SK-N-MC (cell line): ENCODE results near the gene SGMS1.

ENCODE experiments used
- EZH2 ChIP-seq: fragments of 200-600 bp; sonication (generic); IDR thresholded peaks from one replicate; pipeline ENCODE4 v1.6.1; 2017; ENCODE audit warnings: antibody characterized with exemption
- FOXP2 ChIP-seq: optimal IDR thresholded peaks from 2 replicates; pipeline ENCODE3; 2011; ENCODE audit warnings: mild to moderate bottlenecking, moderate library complexity; ENCODE audit not compliant: insufficient read depth; ENCODE audit errors: extremely low read length, control extremely low read depth
- POLR2AphosphoS5 ChIP-seq: IDR thresholded peaks from 2 replicates; pipeline ENCODE4 v1.6.1; 2012; ENCODE audit warnings: mild to moderate bottlenecking, low read depth, low read length, borderline replicate concordance

- no peak for TF ChIP-seq POLR2AphosphoS5
- no peak for TF ChIP-seq EZH2
- no peak for TF ChIP-seq FOXP2
Observed at GRCh38 chr10:50291261-50291850, 332.4 kb downstream of the SGMS1 start.
